SK-MEL-5 (cell line): Measurements from ENCODE around the gene PHACTR3. TPM values are rescaled to one million over a fixed set of nuclear protein-coding genes. Genes with fewer than 3 reads are reported as not detected.

Experiments
- DNase-seq: peaks from one replicate; pipeline ENCODE4 v3.0.0-alpha.2; 2016; ENCODE audit warnings: low read depth, low spot score
- in situ Hi-C: cut with HindIII; loops from 2 replicates; pipeline ENCODE4 v1.10.0; 2016; ENCODE audit warnings: low sequenced_read_pairs, high pct_unique_total_duplicates, low pct_unique_long_range_greater_than_20kb
- total RNA-seq: library from RNA; depleted of rRNA; stranded (reverse); fragments of >200 nt; shearing (Covaris generic); gene quantifications from 2 replicates; pipeline ENCODE4 v1.2.3, GENCODE V29; 2014

Gene PHACTR3
- total RNA-seq, 1 experiment from 2014 or later = not detected

- in situ Hi-C loops = no loop called here
- DNase-seq = no peak
Observed at GRCh38 chr20:59779656-59780380, 175.5 kb downstream of the PHACTR3 start.

- in situ Hi-C loops = no loop called here
- DNase-seq = no peak
Observed at GRCh38 chr20:59780494-59781185, 176.3 kb downstream of the PHACTR3 start.

DNA sequence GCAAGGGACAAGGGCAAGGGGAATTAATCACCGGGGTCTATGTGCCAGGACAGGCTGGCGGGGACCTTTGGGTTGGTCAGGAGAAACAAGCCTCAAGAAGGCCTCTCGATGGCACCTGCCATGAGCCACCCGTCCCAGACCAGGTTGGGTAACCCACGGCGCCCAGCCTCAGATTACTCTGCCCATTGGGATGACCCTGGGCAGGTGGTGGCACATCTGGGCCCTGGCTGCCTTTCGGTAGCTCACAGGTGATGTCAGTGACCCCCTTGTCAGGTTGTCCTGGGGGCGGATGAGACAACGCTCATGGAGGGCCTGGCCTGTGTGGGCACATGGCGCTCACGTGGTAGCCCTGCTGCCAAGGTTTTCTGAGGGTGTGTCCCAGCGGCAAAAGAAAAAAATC, 176.9 kb downstream of the PHACTR3 start:
- DNase-seq = no peak
- in situ Hi-C loops = no loop called here

- in situ Hi-C loops = no loop called here
- peak; percentile 70 for DNase-seq
Observed at GRCh38 chr20:59782986-59783640, 178.8 kb downstream of the PHACTR3 start.

- in situ Hi-C loops = no loop called here
- no peak for DNase-seq
Observed at GRCh38 chr20:59783641-59784010, 179.3 kb downstream of the PHACTR3 start.

DNA sequence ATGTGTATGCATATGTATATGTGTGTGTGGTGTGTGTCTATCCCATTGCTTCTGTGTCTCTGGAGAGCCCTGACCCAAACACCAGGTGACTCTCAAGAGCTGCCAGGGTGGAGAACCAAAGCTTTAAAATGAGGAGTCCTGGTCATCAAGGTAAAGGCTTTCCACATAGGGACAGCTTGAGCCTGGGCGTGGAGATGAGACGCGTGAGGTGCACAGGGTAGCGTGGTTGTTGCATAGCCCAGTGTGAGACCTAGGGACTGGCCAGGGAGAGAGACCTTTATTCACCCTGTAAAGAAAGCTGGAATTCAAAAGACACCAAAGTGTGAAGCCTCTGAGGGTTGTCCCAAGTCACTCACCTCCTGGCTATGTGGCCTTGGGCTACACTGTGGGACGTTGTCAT, 180.0 kb downstream of the PHACTR3 start:
- in situ Hi-C loops = no loop called here
- no peak for DNase-seq

DNA sequence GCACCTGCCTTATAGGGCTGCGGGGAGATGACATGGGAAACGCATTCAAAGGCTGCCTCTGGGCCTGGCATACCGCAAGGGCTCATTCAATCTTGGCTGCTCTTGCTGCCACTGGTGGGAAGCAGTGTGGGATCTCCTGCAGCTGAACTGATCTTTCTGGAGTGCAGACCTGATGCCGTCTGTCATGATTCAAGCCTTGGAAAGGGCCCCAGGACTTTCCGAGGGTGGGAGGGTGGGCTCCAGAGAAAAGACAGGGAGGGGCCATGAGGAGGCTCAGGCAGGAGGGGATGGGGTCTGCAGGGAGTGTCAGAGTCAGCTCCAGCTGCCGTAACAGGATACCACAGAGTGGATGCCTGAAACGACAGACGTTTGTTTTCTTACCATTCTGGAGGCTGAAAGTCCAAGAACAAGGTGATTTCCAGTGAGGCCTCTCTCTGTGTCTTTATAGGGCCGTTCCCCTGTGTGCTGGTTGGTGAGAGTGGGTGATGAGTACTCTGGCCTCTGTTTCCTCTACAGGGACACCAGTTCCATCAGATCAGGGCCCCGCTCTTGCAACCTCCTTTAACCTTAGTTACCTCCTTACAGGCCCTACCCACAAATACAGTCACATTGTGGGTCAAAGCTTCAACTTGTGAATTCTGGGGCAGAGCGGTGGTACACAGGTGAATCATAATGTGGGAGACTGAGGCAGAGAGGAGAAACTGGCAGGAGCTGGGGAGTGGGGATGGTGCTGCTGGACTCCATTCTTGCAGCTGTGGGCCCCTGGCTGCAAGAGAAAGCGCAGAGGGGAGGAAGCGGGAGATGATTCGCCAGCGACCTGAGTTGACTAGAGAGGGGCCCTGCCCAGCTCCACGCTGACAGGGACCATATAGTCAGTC, 180.7 kb downstream of the PHACTR3 start:
- in situ Hi-C loops = no loop called here
- DNase-seq = no peak

- in situ Hi-C loops = no loop called here
- no peak for DNase-seq
Observed at GRCh38 chr20:59785669-59785959, 181.3 kb downstream of the PHACTR3 start.

DNA sequence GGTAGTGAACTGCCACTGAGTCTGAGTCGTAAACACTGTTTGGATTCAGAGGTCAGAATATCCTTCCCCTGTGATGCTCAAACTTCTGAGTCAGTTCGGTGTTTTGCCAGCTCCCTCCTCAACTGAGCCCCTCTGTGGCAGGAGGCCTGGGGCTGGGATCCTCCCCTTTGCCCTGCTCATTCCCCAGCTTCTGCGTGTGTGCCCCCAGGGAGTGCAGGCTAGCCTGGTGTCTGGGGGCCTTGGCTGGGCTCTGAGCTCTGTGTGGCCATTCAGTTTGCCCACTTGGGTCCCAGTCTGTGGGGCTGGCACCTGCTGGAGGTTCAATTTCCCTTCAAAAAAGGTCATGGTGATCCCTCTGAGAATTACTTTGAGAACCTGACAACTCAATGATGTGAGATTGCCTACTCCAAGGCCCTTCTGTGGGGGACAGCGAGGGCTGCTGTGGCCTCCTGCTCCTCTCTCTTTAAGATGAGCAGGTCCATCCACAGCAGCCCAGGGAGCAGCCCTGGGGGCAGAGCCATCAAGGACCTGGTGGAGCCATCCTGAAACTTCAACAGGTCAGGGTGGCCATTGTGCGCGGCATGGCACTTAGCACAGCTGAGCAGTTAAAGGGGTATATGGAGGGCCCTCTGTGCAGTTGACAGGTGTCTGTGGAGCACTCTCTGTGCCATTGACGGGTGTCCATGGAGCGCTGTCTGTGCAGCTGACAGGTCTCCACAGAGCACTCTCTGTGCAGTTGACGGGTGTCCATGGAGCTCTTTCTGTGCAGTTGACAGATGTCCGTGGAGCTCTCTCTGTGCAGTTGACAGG, 181.9 kb downstream of the PHACTR3 start:
- DNase-seq = no peak
- in situ Hi-C loops = no loop called here

DNA sequence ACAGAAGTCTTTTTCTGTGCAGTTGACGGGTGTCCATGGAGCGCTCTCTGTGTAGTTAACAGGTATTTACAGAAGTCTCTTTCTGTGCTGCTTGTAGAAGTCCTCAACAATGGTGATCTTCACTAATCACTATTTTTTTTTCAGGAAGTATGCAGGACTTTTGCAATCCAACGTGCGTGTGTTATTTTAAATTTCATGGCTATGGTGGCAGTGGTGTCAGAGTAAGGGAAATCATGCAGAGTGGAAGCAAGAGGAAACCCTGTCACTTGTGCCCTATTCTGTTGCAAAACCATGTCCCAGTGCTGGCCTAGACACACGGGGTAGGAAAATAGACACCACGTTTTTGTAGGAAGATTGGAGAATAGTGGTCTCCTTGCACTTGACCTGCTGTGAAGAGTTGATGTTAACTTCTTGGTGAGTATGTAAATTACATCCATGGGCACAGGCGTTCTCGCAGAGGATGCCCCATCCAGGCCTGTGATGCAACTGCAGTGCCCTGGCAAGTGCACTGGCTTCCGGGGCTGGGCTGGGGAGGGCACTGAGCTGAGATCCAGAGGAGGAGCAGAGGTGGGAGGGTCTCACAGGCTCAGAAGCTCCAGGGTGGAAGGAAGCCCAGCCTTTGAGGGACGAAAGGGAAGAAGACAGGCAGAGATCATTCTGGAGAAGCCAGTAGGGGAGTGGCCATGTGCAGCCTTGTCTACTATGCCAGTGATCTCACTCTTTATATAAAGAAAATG, 182.6 kb downstream of the PHACTR3 start:
- no peak for DNase-seq
- in situ Hi-C loops = no loop called here

GRCh38 chr20:59787538-59787890, 183.2 kb downstream of the PHACTR3 start:
- in situ Hi-C loops = no loop called here
- no peak for DNase-seq

GRCh38 chr20:59788196-59788735, 183.9 kb downstream of the PHACTR3 start:
- DNase-seq = no peak
- in situ Hi-C loops = no loop called here

- in situ Hi-C loops = no loop called here
- peak; percentile 31 for DNase-seq
Observed at GRCh38 chr20:59788811-59789397, 184.6 kb downstream of the PHACTR3 start.

DNA sequence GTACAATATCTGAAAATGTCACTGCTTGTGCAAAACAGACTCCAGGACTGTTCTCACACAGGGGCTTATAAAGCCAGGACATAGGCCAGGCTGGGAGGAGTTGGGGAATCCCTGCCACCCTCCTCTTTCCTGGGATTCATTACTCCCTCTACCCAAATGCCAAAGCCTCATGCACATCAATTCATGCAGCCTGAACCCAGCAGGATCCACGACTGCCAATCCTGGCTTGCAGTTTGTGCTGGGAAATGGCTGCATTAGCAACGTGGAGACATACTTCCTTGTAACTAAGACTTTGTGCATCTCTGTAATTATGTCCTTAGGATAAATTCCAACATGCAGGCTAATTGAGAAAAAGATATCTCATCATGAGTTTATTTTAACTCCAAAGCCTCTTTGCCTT, 185.3 kb downstream of the PHACTR3 start:
- DNase-seq = no peak
- in situ Hi-C loops = no loop called here

- in situ Hi-C loops = no loop called here
- no peak for DNase-seq
Observed at GRCh38 chr20:59790346-59790745, 186.0 kb downstream of the PHACTR3 start.

GRCh38 chr20:59792300-59792699, 188.0 kb downstream of the PHACTR3 start:
- no peak for DNase-seq
- in situ Hi-C loops = no loop called here
